HG02610 (cell line): ENCODE results near the gene CDR2L.
"Not testable (repeated sequence)": the region's sequence is repeated elsewhere in the genome, so short reads cannot be mapped to it uniquely, and the experiment has no call there.

Experiments used
- ATAC-seq: cut with Tn5 transposase; IDR thresholded peaks from one replicate; pipeline ENCODE4 v1.9.1; 2021; ENCODE audit warnings: mild to moderate bottlenecking, moderate library complexity; ENCODE audit not compliant: unreplicated experiment

Gene CDR2L

DNA sequence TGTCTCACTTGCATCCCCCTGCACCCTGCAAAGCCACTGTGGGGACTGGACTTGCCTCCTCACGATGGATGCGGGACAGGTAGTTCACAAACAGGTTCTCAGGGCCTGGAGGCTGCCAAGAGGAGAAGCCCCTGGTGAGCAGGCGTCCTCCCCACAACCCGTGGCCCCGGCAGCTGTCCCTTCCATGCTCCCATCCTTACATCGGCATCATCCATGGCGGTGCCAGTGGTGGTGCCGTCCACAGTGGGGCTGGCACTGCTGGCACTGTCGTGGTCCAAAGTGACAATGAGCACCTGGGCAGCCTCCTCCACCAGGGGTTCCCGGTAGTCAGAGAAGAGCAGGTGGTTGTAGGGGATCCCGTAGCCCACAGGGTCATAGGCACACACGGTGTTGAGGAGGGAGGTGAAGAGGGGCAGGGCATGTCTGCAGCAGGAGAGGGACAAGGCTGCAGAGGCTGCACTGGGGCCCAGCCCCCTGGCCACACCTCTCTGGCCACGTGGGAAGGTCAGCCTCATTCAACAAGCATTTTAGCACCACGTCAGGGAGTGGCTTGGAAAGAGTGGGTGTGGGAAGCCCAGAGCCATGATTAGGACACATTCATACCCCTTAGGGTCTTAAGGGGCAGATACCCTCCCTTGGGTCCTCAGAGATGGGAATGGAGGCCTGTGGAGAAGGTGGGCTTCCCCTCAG is 27.5 kb upstream of the CDR2L start:
- ATAC-seq: no peak

DNA sequence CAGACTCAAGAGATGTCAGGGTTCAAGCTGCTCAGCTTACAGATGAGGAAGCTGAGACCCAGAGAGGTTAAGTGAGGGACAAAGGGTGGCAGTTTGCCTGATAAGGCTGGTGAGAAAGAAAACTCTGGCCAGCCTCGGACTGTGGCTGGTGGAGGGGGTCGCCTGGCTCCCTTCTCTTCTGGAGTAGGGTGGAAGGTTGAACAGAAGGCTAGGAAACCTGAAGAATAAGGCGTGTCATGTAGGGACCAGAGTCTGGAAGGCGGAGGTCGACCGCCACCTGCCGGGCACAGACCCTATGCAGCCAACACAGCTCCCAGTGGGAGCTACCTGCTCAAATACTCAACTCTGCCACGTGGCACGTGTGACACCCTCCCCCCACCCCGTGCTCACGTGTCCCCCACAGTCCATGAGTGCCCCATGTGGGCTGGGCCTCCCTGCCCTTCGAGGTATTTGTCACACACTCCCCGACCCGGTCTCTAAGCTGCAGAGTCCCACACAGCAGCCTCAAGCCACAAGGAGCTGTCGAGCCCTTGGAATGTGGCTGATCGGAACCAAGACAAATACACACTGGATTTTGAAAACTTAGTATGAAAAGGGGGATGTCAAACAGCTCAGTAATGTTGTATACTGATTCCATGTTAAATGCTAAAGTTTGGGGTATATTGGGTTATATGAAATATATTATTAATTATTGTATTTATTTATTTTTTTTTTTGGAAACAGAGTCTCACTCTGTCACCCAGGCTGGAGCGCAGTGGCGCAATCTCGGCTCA is 26.7 kb upstream of the CDR2L start:
- ATAC-seq: no peak

DNA sequence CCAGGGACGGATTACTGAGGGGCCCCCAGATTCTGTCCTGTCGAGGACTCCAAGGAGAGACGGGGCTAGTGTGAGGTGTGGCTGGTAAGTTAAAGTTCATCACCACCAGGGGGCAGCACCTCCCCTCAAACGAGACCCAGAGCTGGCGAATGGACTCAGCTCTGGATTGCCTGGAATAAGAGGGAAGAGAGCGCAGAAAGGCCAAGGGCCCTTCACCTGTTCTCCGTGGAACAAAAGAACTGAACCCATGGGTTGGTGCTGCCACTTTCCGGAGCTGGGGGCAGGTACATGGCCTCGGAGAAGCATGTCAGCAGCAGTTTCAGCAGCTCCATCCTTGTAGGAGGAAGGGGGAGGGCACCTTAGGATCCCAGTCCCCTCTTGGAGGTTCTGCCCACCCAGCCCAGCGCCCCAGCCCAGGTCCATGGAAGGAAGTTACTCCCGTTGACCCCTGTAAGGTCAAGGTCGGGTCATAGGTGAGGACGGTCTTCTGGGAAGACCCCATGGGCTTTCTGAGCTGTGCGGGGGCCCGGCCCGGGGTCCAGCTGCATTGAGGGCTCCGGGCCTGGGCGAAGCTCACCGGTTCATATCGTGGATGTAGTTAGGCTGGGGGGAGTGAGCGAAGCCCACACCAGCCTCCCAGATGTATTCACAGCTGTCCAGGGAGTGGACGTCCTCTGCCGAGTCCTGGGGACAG is 25.6 kb upstream of the CDR2L start:
- no peak for ATAC-seq

DNA sequence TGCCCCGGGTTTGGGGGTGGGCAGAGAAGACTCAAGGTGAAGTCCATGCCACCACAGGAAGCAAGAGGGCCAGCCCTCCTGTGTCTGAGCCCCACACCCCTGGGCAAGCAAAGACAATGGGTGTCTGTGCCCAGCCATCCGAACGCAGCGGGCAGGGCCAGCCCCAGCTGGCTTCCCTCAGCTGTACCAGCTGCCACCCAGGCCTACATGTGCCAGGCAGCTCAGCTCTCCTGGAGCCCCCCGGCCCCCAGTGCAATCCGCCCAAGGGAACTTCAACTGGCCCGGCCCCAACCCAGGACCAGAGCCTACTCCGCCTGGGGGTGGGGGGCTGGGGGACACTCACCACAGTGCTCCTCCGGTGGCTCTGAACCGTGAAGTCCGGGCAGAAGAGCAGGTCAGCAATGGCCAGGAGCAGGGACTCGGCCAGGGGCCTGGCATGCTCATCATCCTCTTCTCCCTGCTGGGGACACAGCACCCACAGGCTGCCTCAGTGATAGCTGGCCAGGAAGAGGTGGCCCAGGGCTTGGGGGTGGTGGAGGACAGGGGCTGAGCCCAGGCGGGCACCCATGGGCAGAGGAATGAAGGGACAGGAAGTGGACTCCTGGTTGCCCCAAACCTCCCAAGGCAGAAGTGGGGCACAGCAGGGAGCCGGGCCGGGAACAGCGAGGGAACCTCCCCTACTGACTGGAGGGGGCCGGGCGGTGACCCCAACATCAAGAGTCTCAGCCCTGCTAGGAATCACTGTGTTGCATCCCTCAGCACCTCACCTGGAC is 24.6 kb upstream of the CDR2L start:
- ATAC-seq: no peak

DNA sequence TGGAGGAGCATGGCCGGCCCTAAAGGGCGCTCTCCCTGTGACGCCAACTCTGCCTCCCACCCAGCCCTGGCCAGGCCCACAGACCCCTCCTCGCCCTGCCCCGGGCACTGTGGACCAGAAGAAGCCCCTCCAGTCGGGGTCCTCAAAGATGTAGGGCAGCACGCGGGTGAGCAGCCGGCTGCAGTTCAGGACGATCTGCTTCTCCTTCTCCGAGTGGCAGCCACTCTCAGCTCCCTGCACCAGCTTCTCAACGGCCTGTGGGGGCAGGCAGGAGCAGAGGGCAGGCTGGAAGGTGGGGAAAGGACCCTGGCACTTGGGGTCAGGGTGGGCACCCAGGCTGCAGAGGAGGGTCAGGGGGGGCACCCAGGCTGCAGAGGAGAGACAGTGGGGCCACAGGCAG is 23.8 kb upstream of the CDR2L start:
- no peak for ATAC-seq

DNA sequence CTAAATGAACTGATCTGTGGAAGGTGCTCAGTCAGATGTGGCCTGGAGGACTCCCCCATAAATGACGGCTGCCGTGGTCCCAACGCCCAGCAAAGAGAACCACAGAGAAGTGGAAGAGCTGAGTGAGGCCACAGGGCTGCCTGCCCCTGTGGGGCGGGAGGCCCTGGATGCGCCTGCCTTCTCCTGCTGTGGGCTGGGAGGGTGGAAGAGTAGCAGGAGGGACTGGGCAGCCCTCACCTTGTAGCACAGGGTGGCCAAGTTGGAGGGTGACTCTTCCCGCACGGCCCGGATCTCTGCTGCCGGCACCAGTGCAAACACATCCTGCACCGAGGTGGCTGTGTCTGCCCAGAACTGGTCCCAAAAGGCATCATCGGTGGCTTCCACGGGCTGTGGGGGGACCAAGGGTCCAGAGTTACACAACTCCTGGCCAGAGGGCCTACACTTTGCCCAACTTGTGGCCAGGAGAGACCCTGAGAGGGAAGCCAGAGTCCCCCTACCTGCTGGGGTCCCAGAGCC is 23.1 kb upstream of the CDR2L start:
- ATAC-seq: no peak

DNA sequence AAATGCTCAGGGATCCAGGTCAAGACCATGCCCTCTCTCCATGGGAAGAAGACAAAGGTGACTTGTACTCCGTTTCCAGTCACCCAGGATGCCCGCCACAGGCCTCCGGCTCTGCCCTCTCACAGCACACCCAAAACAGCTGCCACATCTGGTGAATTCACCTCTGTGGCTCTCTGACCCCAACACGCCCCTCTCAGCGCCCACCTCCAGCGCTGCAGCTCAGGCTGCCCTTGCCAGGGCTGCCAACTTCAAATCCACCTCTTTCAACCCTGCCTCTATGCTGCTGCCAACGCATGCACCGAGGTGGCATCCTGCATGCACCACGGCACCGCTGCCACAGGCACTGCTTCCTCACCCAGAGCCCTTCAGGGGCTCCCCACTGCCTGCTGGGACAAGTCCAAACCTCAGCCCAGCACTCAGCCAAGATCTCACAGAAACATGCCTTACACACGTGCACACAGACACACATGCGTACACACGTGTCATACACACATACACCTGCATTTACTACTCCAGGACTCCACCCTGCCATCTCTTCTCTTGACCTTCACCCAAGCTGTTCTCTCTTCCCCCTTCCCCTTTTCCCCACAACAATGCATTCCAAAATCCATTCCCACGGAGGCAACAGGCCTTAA is 22.3 kb upstream of the CDR2L start:
- no peak for ATAC-seq

DNA sequence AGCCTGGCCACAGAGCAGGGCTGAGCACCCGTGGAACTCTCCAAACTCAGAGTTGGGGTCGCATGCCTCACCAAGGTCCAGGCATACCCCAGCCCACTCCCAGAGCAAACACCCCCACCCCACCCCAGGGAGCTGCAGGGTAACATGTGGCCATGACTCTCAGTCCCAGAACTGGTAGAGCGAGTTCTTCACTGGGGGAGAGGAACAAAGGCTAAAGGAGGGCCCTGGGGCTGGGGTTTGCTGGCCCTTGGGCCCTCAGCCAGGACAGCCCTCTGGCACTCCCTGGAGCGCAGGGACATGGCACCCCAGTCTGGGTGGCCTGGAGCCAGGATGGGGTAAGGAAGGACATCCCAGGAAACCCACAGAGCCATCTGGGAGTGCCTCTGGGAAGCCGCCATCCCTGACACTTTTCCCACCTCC is 19.1 kb upstream of the CDR2L start:
- ATAC-seq: no peak

DNA sequence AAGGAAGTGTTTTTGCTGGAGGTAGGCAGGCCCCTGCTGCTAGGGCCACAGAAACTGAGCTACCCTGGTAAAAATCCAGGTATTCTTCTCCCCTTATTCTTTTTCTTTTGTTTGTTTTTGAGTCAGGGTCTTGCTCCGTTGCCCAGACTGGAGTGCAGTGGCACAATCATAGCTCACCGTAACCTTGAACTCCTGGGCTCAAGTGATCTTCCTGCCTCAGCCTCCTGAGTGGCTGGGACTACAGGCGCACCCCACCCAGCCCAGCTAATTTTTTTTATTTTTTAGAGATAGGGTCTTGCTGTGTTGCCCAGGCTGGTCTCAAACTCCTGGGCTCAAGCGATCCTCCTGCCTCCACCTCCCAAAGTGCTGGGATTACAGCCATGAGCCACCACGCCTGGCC is 17.9 kb upstream of the CDR2L start:
- not testable (repeated sequence) for ATAC-seq

DNA sequence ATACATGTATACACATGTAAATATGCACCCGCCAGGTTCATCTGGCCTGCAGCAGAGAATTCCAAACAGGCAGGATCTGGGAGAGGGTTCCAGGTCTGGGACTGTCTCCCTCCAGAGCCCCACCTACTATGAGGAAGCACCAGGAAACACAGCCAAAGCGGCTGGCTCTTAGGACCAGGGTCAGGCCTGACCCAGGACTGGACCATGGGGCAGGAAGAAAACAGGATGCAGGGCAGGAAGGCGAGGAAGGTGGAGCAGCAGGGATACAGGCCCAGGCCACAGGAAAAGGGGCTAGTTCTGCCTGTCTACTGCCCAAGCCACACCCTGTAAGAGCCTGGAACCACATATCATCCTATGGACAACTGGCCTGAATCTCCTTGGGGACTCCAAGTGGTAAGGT is 17.0 kb upstream of the CDR2L start:
- no peak for ATAC-seq

DNA sequence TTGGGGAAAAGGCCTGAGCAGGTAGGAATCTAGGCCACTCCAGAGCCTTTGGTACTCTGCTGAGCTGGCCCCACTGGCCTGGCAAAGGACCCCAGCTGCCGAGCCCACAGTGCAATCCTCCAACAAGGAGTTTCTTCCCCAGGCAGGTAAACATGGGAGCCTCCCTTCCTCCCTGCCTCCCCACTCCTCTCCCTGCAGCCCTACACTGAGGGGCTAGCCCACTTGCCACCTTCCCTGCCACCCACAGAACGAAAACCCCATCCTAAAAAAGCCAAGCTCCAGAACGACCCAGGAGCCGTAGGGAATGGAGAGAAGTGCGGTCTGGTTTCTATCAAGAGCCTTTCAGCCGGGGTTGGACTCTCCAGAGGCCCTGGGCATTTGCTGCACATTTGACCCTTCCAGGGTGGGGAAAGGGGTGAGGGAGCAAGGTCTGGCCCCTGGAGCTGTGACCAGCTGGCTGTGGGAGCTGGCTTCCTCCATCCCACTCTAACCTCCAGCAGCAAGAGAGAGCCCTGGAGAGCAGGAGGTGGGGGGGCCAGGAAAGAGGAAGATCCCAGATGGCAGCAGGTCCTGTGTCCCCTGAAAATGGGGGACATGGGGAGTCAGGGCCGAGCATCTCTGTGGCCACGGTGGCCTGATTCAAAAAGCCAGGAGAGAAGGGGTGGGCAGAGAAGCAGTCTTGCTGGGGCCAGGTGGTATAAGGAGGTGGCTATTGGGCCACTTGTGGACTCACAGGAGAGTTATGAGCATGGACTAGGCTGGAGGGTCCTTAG is 16.2 kb upstream of the CDR2L start:
- ATAC-seq: no peak

DNA sequence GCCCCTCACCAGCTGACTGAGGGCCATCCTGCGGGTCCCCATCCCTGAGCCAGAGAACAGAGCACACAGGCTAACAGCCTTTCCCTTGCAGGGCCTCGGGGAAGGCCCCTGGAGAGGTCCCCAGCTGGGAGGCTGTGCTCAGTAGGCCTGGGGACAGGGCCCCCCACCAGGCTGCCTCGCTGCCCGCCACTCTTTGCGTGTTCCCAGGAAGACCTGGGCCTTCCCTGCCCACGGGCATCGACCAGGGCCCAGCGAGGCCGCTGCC is 15.7 kb upstream of the CDR2L start:
- ATAC-seq: no peak

DNA sequence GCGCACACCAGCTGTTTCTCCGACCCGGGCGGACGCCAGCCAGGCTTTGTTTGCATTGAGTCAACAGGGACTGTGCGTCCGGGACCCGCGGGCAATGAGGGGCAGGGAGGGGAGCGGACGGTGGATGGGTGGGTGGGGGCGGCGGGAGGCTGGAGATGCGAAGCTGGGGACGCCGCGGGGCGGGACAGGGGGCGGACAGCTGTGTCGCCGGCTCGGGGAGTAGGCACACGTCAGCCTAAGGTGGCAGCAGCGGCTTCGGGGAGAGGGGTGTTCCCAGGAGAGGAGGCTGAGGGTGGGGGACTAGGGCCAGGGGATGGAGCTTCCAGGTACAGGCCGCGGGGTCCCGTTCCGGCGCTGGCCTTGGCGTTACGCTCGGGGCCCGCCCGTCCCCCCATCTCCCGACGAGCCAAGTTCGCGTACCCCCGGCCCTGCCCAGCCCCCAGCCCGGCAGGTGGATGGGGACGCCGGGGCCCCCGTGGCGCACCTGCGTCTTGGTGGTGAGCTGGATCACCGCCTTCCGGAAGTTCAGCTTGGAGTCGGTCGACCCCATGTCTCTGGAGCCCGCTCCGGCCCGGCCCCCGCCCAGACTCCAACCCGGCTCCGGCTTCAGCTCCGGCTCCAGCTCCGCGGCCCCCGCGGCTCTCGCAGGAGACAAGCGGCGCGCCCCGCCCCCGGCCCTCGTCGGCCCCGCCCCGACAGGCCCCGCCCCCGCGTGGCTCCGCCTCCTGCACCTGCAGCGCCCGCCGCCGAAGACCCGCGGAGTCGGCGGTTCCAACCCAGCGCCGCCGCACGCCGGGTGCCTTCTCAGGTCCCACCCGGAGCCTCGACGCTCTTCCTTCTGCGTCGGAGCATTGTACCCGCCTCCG is 15.1 kb upstream of the CDR2L start, which contains the start of gene HID1:
HID1 (minus strand) TSS at position 653 of the 866 bp plus-strand sequence; CDS start at position 550, 103 bp downstream.
- ATAC-seq: no peak

DNA sequence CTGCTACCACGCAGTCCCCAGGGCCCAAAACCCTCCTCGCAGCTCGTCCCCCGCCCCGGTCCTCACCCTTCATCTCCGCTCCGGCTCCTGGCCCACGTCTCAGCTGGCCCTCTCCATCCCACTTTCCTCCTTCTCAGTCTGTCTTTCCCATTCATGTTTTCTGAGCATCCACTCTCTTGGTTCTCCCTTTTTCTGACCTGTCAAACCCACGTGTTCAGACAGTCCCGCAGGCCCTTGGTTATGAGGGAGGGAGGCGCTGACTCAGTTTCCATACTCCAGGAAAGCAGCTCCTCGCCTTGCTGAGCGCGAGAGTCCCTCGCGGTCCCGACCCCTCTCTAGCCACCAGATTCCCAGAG is 14.5 kb upstream of the CDR2L start:
- no peak for ATAC-seq

DNA sequence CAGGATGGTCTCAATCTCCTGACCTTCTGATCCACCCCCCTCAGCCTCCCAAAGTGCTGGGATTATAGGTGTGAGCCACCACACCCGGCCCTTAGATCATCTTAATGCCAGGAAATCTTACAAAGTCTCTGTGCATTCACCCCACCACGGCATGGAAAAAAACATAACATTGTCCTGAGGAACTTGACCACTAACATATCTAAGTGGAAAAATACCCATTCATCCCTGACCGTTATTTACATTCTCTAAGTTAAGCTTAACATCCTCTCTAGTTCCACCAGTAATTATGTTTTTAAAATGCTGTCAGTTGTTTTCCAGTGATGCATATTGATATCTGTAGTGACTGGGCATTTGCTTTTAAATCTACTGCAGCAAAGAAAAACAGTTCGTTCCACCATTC is 11.5 kb upstream of the CDR2L start:
- no peak for ATAC-seq

DNA sequence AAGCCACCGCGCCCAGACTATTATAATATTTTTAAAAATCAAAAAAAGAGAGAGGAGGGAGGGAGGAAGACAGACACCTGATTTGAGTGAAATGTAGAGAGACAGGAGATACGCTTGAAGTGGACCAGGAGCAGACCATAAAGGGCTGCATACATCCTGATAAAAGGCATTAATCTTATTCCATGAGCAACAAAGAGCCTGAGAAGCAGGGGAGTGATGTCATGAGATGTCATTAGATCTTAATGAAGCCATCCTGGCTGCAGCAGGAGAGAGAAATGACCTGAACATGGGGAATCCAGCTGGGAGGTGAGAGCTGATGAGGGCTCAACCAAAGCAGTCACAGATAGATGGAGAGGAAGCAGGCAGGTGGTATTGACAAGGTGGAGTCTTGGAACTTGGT is 9.6 kb upstream of the CDR2L start:
- no peak for ATAC-seq

DNA sequence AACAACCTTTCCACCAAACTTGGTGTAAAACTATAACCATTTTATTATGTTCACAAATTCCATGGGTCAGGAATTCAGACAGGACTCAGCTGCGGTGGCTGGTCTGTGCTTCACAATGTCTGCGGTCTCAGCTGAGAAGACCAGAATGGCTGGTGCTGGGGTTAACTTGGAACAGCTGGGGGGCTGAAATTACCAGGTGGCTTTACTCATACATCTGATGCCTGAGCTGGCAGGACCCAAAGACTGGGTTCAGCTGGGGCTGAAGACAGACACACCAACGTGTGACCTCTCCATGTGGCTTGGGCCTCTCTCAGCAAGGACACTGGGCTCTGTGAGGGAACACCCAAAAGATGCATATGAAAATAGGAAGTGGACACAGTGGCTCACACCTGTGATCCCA is 9.2 kb upstream of the CDR2L start:
- ATAC-seq: no peak

DNA sequence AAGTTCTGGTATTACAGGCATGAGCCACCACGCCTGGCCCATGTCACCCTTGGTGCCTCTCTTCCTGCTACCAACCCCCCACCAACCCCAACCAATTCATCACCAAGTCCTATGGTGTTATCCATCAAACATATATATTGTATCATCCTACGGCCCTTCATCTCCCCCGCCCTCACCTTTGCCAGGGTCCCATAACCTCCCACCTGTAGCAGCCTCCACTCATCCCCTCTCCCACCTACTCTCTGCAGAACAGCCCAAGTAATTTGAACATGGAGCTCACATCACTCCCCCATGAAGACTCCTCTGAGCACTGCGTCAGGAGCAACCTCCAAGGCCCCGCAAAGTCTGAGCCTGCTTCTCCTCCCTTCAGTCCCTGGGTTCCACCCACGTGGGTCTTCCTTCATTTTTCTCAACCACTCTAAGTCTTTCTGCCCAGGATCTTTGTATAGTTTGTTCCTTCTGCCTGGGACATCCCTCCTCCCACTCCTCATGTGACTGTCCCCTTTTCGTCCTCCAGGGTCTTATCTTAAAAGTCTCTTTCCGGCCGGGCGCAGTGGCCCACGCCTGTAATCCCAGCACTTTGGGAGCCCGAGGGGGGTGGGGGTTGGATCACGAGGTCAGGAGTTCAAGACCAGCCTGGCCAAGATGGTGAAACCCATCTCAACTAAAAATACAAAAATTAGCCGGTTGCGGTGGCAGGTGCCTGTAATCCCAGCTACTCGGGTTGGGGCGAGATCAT is 7.9 kb upstream of the CDR2L start:
- ATAC-seq: no peak
